ES-I3 (cell line): ENCODE data around the gene LAD1.

ENCODE experiments used
- H3K36me3 ChIP-seq: 2 replicates; pipeline ENCODE4 v1.6.1; 2013; ENCODE audit warnings: mild to moderate bottlenecking, low read length, control low read depth, moderate library complexity; ENCODE audit not compliant: insufficient read depth
- H3K4me1 ChIP-seq: 2 replicates; pipeline ENCODE4 v1.6.1; 2013; ENCODE audit warnings: mild to moderate bottlenecking, control low read depth, low read length; ENCODE audit not compliant: insufficient read depth
- H3K9ac ChIP-seq: 2 replicates; pipeline ENCODE4 v1.6.1; 2013; ENCODE audit warnings: low read depth, mild to moderate bottlenecking, low read length, moderate library complexity
- H3K9me3 ChIP-seq: 2 replicates; pipeline ENCODE4 v1.6.1; 2013; ENCODE audit warnings: mild to moderate bottlenecking, low read length, moderate library complexity; ENCODE audit not compliant: control insufficient read depth, insufficient read depth

Gene LAD1

DNA sequence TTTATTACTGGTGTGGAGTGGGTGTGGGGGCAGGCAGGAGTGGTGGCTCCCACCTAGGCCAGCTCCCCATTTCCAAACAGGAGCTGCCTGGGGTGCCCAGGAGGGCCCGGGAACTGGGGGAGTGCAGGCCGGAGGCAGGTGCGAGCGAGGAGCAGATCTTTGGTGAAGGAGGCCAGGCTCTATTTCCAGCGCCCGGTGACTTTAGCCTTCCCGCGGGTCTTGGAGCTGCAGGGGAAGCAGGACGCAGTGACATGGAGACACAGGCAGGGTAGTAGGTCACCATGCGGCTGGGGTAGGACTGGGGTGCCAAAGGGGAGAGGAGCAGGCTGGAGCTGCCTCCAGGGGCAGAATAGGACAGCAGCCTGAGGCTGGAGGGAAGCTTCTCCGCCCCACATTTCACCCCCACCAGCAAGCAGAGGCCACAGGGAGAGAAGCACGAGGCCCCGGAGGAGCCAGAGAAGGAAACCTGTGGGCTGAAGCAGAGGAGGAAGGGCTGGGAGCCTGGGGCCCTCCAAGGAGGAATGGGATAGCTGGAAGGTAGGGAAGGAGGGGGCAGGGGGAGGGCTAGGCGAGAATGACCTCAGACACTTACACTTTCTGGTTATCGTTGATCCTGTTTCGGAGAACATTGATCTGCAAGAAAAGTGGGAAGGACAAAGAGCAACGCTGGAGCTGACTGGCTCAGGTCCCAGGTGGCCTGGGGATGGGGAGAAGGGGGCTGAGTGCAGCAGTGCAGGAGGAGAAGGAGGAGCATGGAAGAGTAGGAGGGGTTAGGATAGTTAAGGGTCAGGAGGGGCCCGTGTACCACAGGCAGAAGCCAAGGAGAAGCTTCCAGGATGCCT lies 39.9 kb downstream of the LAD1 start:
- no peak overlapping the region for H3K9ac ChIP-seq
- no peaks in the 10 kb centered on the region for H3K9me3 ChIP-seq
- no peaks in the 10 kb centered on the region for H3K36me3 ChIP-seq
- H3K4me1 ChIP-seq: peaks cover 6% of the 10 kb centered on the region

DNA sequence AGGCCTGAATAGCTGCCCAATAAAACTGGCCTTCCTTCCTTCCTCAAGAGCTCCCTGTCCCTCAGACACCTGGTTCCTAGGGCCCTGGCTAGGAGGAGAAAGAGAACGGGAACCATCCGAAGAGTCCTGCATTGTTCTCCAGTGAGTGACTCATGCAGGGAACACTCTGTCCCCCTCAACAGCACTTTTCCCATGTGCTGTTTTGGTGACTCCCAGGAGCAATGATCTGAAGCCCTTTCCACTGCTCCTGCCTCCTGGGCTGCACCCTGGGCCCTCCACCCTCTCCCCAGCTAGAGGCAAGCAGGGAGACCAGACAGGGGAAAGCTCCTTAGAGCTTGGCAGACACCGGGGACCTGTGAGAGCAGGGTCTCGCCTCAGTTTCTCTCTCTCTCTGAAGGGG lies 40.5 kb downstream of the LAD1 start:
- H3K9me3 ChIP-seq: no peaks in the 10 kb centered on the region
- H3K4me1 ChIP-seq: peaks cover 7% of the 10 kb centered on the region
- no peak overlapping the region for H3K9ac ChIP-seq
- H3K36me3 ChIP-seq: no peaks in the 10 kb centered on the region

DNA sequence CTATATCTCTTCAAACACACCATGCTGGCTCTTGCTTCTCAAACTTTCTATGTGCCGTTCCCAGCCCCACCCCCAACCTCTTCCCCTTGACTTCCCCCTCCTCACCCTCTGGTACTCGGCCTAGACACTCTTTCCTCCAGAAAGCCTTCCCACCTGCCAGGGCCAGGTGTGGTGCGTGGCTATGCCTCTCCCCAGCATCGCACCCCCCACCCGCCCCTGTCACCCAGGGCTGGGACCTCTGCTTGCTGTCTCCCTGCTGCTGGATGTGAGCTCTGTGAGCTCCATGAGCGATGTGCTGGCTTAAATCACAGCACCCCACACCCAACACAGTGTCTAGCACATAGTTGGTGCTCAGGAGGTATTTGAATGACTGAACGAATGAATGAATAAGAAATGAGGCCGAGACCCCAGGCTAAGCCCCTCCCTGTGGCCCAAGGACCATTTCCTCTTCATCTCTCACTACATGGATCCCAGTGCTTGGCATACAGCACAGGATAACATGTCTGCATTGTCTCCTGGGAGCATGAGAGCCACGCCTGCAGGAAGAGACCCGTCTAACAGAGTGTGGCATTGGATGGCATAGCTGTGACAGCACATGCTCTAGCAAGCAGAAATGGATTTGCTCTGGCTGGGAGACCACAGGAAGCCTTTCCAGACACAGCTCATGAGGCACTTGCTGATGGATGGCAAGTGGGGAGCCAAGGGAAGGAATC lies 41.3 kb downstream of the LAD1 start:
- H3K9me3 ChIP-seq: no peaks in the 10 kb centered on the region
- H3K4me1 ChIP-seq: peaks cover 10% of the 10 kb centered on the region
- no peak overlapping the region for H3K9ac ChIP-seq
- no peaks in the 10 kb centered on the region for H3K36me3 ChIP-seq

DNA sequence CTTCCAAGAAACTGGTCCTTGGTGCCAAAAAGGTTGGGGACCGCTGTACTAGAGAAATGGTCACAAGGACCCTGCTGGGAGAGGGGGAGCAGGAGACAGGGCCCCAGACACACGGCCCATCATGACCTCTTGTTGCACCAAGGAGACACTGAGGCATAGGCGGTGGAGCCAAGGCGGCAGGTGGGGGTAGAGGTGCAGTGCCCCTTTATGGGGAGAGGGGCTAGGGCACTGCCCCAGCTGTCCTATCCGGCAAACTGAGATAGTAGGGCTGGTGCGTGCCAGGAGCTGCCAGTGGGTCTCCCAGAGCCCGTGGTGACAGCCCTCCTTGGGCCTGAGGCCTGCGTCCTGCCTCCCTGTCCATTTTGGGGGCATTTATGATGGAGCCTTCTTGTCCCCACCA lies 41.9 kb downstream of the LAD1 start:
- H3K9ac ChIP-seq: no peak overlapping the region

DNA sequence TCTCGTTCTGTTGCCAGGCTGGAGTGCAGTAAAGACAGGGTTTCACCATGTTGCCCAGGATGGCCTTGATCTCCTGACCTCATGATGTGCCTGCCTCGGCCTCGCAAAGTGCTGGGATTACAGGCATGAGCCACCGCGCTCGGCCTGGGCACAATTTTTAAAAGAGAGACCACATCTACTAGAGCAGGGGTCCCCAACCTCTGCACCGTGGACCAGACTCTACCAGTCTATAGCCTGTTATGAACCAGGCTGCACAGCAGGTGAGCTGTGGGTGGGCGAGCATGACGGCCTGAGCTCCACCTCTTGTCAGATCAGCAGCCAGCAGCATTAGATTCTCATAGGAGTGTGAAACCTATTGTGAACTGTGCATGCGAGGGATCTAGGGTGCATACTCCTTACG lies 42.4 kb downstream of the LAD1 start:
- no peak overlapping the region for H3K9ac ChIP-seq
- H3K36me3 ChIP-seq: no peaks in the 10 kb centered on the region
- H3K9me3 ChIP-seq: no peaks in the 10 kb centered on the region
- peaks cover 4% of the 10 kb centered on the region; the same call in 1 of the 2 replicates for H3K4me1 ChIP-seq

More for the DNA sequence above, 41.9 kb downstream of the LAD1 start:
- no peaks in the 10 kb centered on the region for H3K9me3 ChIP-seq
- H3K4me1 ChIP-seq: peaks cover 9% of the 10 kb centered on the region
- no peaks in the 10 kb centered on the region for H3K36me3 ChIP-seq

DNA sequence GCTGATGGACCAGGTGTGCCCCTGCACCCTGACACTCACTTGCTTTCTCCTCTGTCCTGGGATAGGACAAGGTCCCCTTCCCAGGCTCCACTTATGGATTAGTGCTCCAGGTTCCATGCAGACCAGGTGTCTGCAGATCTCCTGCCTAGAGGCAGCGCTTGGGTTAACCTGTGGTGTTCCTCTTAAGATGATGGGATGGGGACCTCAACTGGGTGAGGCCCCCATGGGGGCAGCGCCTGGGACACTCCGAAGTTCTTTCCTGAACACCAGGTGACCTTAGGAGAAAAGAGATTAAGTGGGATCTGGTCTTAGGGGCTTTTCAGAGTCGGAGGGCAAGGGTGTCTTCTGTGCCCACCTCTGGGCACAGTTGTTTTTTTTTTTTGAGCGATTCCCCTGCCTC lies 42.9 kb downstream of the LAD1 start:
- Histone ChIP-seq H3K36me3 (no peaks in the 10 kb centered on the region), H3K9ac (no peak overlapping the region), H3K4me1 (peaks cover 4% of the 10 kb centered on the region; the same call in 1 of the 2 replicates), H3K9me3 (no peaks in the 10 kb centered on the region)

DNA sequence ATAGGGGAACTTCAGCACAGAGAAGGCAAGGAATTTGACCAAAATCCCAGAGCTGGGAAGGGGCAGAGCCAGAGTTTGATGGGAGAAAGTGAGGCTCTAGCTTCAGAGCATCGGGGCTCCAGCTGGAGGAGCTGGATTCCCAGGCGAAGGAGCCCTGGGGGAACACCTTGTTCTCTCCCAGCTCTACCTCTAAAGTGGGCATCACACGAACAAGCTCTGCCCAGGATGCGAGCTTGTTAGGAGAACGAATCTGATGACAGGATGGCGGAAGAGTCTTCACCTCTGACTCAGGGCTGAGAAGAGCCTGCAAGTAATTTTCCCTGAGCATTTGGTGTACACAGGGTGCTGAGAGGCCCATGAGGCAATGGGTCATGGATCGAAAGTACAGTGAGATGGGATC lies 43.7 kb downstream of the LAD1 start:
- H3K36me3 ChIP-seq: no peaks in the 10 kb centered on the region
- peaks cover 4% of the 10 kb centered on the region; the same call in 1 of the 2 replicates for H3K4me1 ChIP-seq
- H3K9ac ChIP-seq: no peak overlapping the region
- no peaks in the 10 kb centered on the region for H3K9me3 ChIP-seq

DNA sequence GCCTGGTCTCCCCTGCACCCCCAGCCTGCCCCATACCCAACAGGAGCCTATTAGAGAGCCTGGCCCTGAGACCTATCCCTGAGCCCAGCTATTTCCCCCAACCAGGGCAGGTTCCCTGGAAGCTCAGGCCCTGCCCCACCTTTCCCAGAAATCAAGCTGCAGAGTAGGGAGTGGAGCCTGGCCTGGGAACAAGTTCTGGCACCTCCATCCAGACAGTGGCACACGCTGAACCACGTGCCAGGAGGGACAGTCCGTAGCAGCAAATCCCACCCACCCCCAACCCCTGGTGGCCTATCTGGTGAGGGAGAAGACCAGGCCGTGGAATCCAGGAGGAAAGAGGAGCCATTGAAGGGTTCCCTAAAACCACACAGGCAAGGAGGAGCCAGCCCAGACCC lies 44.2 kb downstream of the LAD1 start:
- Histone ChIP-seq H3K9ac (no peak overlapping the region), H3K9me3 (no peaks in the 10 kb centered on the region), H3K36me3 (no peaks in the 10 kb centered on the region), H3K4me1 (peaks cover 4% of the 10 kb centered on the region; the same call in 1 of the 2 replicates)

DNA sequence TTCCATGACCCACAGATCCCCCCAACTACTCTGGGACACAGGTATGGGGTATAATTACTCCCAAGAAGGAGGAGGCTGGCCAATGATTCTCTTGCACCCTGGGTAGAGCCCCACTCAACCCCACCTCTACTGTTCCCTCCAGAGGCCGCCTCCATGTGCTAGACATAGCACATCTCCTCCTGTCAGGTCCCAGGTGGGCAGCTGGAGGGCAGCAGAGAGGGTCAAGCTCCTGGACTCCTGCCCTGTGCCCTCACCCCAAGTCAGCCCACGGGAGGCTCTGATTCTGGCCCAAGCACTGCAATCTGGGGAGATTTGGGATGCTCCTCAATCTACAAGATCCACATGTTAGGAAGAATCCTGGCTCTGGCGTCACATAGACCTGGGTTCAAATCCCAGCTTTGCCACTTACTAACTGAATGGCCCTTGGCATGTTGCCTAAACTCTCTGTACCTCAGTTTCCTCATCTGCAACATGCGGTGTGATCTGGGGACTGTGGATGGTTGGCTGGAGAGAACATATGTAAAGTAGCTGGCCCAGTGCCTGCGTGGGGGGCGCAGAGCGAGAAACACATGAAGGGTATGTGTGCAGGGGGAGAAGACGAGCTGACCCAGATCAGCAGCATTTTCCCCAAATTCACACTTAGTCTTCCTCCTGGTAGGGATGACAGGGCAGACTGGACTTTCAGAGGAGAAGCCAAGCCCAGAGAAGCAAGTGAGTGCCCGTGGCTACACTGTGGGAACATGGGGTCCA lies 44.8 kb downstream of the LAD1 start:
- no peaks in the 10 kb centered on the region for H3K36me3 ChIP-seq
- H3K9me3 ChIP-seq: no peaks in the 10 kb centered on the region
- H3K4me1 ChIP-seq: peaks cover 4% of the 10 kb centered on the region; the same call in 1 of the 2 replicates
- H3K9ac ChIP-seq: no peak overlapping the region

DNA sequence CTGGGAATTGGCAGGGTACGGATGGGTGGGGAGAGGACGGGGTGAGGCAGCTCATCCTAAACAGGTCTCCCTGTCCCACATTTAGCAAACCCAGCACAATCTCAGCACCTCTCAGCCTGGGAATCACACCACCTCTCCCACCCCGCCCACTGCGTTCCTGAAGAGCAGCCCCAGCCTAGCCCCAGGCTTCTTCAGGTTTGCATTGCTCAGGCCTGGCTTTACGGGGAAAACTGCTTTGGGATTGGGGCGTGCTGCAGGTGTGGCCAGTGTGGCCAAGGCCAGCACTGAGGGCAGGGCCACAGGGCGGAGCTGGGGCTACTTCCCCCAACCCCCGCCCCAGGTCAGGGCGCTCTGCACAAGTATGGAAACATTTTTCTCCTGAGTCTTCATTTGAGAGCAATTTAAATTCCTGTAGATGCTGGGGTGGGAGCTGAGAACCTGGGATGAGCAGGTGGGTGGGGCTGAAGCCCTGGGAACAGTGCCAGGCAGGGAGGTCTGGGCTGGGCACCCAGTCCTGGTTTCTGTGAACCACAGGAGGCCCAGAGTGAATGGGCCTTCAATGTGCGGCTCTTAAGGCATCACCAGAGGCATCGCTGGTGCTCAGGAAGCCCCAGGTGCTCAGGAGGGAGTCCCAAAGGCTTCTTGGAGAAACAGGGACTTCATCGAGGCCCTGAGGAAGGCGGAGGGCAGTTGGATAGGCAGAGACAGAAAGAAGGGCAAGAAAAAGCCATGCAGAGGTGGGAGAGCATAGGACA lies 45.8 kb downstream of the LAD1 start:
- no peaks in the 10 kb centered on the region for H3K9me3 ChIP-seq
- peaks cover 4% of the 10 kb centered on the region; the same call in 1 of the 2 replicates for H3K4me1 ChIP-seq
- H3K36me3 ChIP-seq: no peaks in the 10 kb centered on the region
- H3K9ac ChIP-seq: no peak overlapping the region; the same call in 1 of the 2 replicates

DNA sequence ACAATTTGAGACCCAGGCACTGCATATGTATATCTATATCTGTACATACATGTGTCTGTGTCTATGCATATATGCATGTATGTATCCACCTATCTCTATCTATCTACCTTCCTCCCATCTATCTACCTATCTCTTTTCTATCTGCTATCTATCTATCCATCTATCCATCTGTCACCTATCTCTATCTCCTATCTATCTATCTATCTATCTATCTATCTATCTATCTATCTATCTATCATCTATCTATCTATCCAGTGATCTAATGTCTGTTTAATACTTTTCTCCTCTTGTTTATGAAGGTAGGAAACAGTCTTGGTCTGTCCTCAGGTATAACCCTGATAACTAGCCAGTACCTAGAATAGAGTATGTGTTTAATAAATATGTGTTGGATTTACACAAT lies 47.5 kb downstream of the LAD1 start:
- Histone ChIP-seq H3K9ac (no peak overlapping the region), H3K4me1 (peaks cover 8% of the 10 kb centered on the region), H3K36me3 (no peaks in the 10 kb centered on the region), H3K9me3 (no peaks in the 10 kb centered on the region)

DNA sequence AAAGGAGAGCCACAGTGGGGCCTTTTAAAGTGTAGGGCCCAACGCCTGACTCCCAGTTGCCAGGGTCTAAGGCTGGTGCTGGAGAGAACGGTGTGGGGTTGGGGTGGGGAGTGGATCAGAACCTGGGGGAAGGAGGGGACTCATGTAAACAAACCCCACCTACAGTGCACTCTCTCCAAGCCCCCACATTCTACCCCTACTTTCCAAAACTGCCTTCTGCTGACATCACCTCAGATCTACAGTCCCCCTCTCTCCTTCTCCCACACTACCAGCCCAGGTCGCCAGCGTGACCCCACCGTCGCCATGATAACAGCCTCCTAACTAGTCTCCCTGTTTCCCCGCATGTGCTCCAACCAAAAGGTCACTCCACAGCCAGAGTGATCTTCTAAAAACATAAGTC lies 48.2 kb downstream of the LAD1 start:
- H3K9me3 ChIP-seq: no peaks in the 10 kb centered on the region
- no peak overlapping the region for H3K9ac ChIP-seq
- peaks cover 8% of the 10 kb centered on the region for H3K4me1 ChIP-seq
- no peaks in the 10 kb centered on the region for H3K36me3 ChIP-seq

DNA sequence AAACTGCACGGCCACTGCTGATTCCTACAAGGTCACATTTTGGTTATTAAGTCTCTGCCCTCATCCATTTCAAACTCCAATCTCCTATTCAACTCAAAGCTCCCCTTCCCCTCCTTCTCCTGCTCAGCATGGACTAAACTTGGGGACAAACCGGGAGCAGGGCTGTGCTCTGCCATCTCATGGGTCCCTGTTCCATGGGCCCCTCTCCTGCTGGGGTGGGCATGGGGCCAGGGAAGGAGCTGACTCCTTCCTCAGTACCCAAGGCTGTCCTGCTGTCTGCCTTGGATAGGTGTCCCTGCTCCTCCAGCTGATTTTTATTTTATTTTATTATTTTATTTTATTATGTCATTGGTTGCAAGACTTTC lies 48.8 kb downstream of the LAD1 start:
- H3K36me3 ChIP-seq: no peaks in the 10 kb centered on the region
- H3K4me1 ChIP-seq: peaks cover 8% of the 10 kb centered on the region
- H3K9me3 ChIP-seq: no peaks in the 10 kb centered on the region

DNA sequence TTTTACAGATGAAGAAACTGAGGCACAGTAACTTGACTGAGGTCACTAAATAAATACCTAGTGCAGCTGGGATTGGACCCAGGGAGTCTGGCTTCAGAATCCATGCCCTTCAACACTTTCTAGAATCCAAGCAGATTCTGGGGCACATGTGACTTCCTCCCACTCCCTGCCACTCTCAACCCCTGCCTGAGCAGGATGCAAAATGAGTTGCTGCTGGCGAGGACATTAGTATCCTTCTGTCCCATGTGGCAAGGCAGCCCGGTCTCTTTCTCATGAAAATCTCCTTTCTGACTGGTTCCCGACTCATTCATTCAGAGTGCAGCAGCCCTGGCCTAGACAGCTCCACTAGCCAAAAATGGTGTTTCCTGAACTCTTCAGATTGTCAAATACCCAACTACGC lies 50.0 kb downstream of the LAD1 start:
- Histone ChIP-seq H3K4me1 (peaks cover 8% of the 10 kb centered on the region), H3K36me3 (no peaks in the 10 kb centered on the region), H3K9me3 (no peaks in the 10 kb centered on the region), H3K9ac (no peak overlapping the region)

More for the DNA sequence above, 48.8 kb downstream of the LAD1 start:
- no peak overlapping the region for H3K9ac ChIP-seq
